Measurements from ENCODE around the gene TMEM213.

TMEM213 gene

GRCh38 chr7:138878051-138878450 lies 80.3 kb downstream of the TMEM213 start:
- DNase-seq, result no peak

GRCh38 chr7:138878856-138879255 lies 81.1 kb downstream of the TMEM213 start:
- no peak for DNase-seq

- no peak for DNase-seq
Measured at GRCh38 chr7:138879356-138879755, 81.6 kb downstream of the TMEM213 start.

- DNase-seq, result no peak
Measured at GRCh38 chr7:138880881-138881578, 83.2 kb downstream of the TMEM213 start.

- no peak for DNase-seq
Measured at GRCh38 chr7:138881579-138882188, 83.9 kb downstream of the TMEM213 start.

- no peak for DNase-seq
Measured at GRCh38 chr7:138882249-138882648, 84.5 kb downstream of the TMEM213 start.

- no peak for DNase-seq
Measured at GRCh38 chr7:138885383-138886147, 87.8 kb downstream of the TMEM213 start.

- peak; percentile 33 for DNase-seq
Measured at GRCh38 chr7:138886501-138886917, 88.7 kb downstream of the TMEM213 start.

- DNase-seq, result no peak
Measured at GRCh38 chr7:138887085-138887710, 89.4 kb downstream of the TMEM213 start.
